Natural killer cell (primary cell): ENCODE results near the gene LRCH1. TPM values are rescaled to one million over a fixed set of nuclear protein-coding genes. Genes with fewer than 3 reads are reported as not detected.

Source experiments
- ATAC-seq, 3 donors: fragments of 150-1000 bp in 2 of 3; fragments of 200-7000 bp in 1 of 3; cut with Tn5 transposase; 1 replicate in 1 of 3; 2 replicates in 2 of 3; pipeline ENCODE4 v1.10.0; 2021; ENCODE audit warnings: mild to moderate bottlenecking in 2 of 3, moderate library complexity in 2 of 3
- DNase-seq, 2 donors: peaks; one replicate each; pipeline versions ENCODE4 v3.0.0 to v3.0.0-alpha.2; 2013 to 2021; ENCODE audit warnings: mixed read lengths in 1 of 2
- H3K27ac ChIP-seq: one replicate; pipeline ENCODE4 v1.5.1; 2013; ENCODE audit warnings: mild to moderate bottlenecking, low read length
- H3K27me3 ChIP-seq: one replicate; pipeline ENCODE4 v1.6.1; 2013; ENCODE audit warnings: low read length; ENCODE audit not compliant: control insufficient read depth, insufficient read depth
- H3K36me3 ChIP-seq: one replicate; pipeline ENCODE4 v1.6.1; 2013; ENCODE audit warnings: low read length; ENCODE audit not compliant: control insufficient read depth, insufficient read depth
- H3K4me1 ChIP-seq: one replicate; pipeline ENCODE4 v1.6.1; 2013; ENCODE audit warnings: low read length; ENCODE audit not compliant: control insufficient read depth, insufficient read depth
- H3K4me3 ChIP-seq: one replicate; pipeline ENCODE4 v1.5.1; 2013; ENCODE audit warnings: low read length
- H3K9me3 ChIP-seq: one replicate; pipeline ENCODE4 v1.6.1; 2013; ENCODE audit warnings: low read length; ENCODE audit not compliant: control insufficient read depth, insufficient read depth
- H3K27ac Mint-ChIP-seq, 2 donors: one replicate each; pipeline ENCODE4 v1.8.0; 2022; ENCODE audit warnings: mild to moderate bottlenecking in 2 of 2, mixed read lengths in 2 of 2, moderate library complexity in 1 of 2
- H3K27me3 Mint-ChIP-seq, 2 donors: one replicate each; pipeline ENCODE4 v1.8.0; 2022; ENCODE audit warnings: low read depth in 2 of 2, mixed read lengths in 2 of 2
- H3K36me3 Mint-ChIP-seq: one replicate; pipeline ENCODE4 v1.8.0; 2022; ENCODE audit warnings: mixed read lengths
- H3K4me1 Mint-ChIP-seq, 2 donors: one replicate each; pipeline ENCODE4 v1.8.0; 2022; ENCODE audit warnings: mixed read lengths in 2 of 2
- H3K4me3 Mint-ChIP-seq: one replicate; pipeline ENCODE4 v1.8.0; 2022; ENCODE audit warnings: mild to moderate bottlenecking, moderate library complexity, mixed read lengths
- H3K9me3 Mint-ChIP-seq, 2 donors: one replicate each; pipeline ENCODE4 v1.8.0; 2022; ENCODE audit warnings: mixed read lengths in 2 of 2
- CTCF ChIP-seq: fragments of 200-600 bp; IDR thresholded peaks from one replicate; pipeline ENCODE4 v1.8.0; 2022; ENCODE audit warnings: antibody characterized with exemption
- WGBS: methylation state at CpG from one replicate; pipeline ENCODE4 v1.1.7; 2013; ENCODE audit warnings: missing lambda C conversion rate; ENCODE audit not compliant: insufficient coverage; 5-methylcytosine and 5-hydroxymethylcytosine counted together
- intact Hi-C: fragments of 100-400 bp; cut with micrococcal nuclease; formaldehyde crosslinking; loops from one replicate; pipeline ENCODE4 v1.14.2; 2022
- total RNA-seq, 4 donors: library from RNA; stranded (reverse); fragments of 120-200 nt in 1 of 4; gene quantifications; one replicate each; pipeline versions ENCODE4 v1.2.3 to v1.2.4, GENCODE V29; 2013 to 2022

The LRCH1 gene
- total RNA-seq, 3 donors from 2014 or later (not counting 1 experiment from before 2014, with no cell fraction given): 23.7 to 32.2 (median 29.6) TPM

DNA sequence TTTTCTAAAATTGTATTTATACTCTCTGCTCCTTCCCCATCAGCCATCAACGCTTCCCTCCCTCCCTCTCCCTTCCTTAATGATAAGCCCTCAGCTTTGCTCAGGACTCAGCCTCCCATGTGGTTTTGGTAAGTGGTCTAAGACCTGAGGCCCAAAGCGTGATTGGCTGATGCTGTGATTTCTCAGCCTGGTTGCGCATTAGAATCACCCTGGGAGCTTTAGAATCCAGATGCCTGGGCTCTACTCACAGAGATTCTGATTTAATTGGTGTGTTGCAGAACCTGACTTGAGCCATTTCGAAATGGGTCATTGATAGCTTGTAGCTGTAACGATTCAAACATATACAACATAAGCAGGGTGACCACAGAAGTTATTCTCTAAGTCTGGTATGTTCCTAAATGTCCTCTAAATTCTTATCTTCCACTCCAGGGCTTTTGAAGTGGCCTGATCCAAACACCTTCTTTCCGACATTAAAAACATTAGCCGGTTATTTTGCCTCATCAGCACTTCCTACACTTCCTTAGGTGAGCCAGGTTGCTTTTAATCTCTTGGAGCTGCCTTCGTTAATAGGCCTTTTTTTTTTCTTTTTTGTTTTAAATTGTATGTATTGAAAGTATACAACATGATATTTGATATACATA lies 60.6 kb downstream of the LRCH1 start:
- TF ChIP-seq CTCF: no peak
- no peak overlapping the region for H3K4me3 Mint-ChIP-seq
- no peak overlapping the region for H3K27ac ChIP-seq
- peaks cover 41 to 44% of the 10 kb centered on the region in 2 donors for H3K4me1 Mint-ChIP-seq
- no peaks in the 10 kb centered on the region for H3K9me3 ChIP-seq
- no peaks in the 10 kb centered on the region for H3K36me3 ChIP-seq
- no peak overlapping the region for H3K27ac Mint-ChIP-seq
- WGBS: 89% methylated on average over 7 of the region's 8 CpGs
- H3K4me3 ChIP-seq: no peak overlapping the region
- H3K36me3 Mint-ChIP-seq: no peaks in the 10 kb centered on the region
- no peaks in the 10 kb centered on the region for H3K9me3 Mint-ChIP-seq
- ATAC-seq (no peak), DNase-seq (no peak)
- peaks cover 4% of the 10 kb centered on the region for H3K4me1 ChIP-seq
- no peaks in the 10 kb centered on the region for H3K27me3 Mint-ChIP-seq
- H3K27me3 ChIP-seq: no peaks in the 10 kb centered on the region
- intact Hi-C loops: no loop called here

GRCh38 chr13:46614582-46614981 lies 61.6 kb downstream of the LRCH1 start:
- intact Hi-C loops: no loop called here
- Mint-ChIP-seq H3K4me1 (peaks cover 43 to 49% of the 10 kb centered on the region in 2 donors), H3K4me3 (no peak overlapping the region), H3K36me3 (no peaks in the 10 kb centered on the region), H3K9me3 (no peaks in the 10 kb centered on the region), H3K27me3 (no peaks in the 10 kb centered on the region), H3K27ac (no peak overlapping the region)
- H3K27me3 ChIP-seq: no peaks in the 10 kb centered on the region
- no peaks in the 10 kb centered on the region for H3K36me3 ChIP-seq
- no peak overlapping the region for H3K4me3 ChIP-seq
- no peak for TF ChIP-seq CTCF
- ATAC-seq (no peak), DNase-seq (no peak)
- 95% methylated on average over 5 of the region's 7 CpGs for WGBS
- no peak overlapping the region for H3K27ac ChIP-seq
- H3K9me3 ChIP-seq: no peaks in the 10 kb centered on the region
- peaks cover 4% of the 10 kb centered on the region for H3K4me1 ChIP-seq

DNA sequence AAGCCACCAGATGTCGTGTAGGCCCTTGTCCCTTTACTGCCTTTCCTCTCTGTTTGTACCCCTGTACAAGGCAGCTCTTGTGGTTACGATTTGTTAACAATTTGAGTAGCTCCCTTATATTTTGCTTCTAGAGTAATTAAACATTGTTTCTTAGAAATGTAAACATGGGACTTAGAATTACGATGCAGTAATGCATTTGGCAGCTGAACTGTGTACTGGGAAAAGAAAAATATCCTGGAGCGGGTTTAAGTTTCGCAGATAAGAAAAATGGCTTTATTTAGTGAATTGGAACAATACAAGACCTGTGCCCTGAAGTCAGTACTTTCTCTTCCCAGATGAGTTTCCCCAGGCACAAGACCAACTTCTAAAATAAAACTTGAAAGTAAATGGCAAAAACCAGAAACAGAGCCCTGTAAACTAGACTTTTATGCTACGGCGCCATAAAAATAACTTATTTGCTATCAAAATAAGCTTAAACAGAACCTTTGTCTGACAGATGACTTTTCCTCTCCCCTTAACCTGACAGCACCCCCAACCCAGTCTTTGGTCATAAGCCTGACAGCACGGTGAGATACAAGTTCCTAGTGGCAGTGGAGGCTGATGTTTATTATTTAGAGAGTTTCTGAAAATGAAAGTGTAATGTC lies 63.0 kb downstream of the LRCH1 start:
- H3K27me3 Mint-ChIP-seq: no peaks in the 10 kb centered on the region
- no peaks in the 10 kb centered on the region for H3K36me3 ChIP-seq
- peak overlapping the region in 1 of 2 donors; percentile 35 for H3K27ac Mint-ChIP-seq
- H3K4me3 Mint-ChIP-seq: no peak overlapping the region
- H3K9me3 Mint-ChIP-seq: no peaks in the 10 kb centered on the region
- WGBS: 89% methylated on average over 6 of the region's 8 CpGs
- no peaks in the 10 kb centered on the region for H3K36me3 Mint-ChIP-seq
- TF ChIP-seq CTCF: no peak
- H3K4me1 ChIP-seq: peaks cover 6% of the 10 kb centered on the region
- DNase-seq: no peak
- no peaks in the 10 kb centered on the region for H3K9me3 ChIP-seq
- H3K27me3 ChIP-seq: no peaks in the 10 kb centered on the region
- peaks cover 36 to 56% of the 10 kb centered on the region in 2 donors for H3K4me1 Mint-ChIP-seq
- intact Hi-C loops: no loop called here
- ATAC-seq: no peak
- H3K4me3 ChIP-seq: no peak overlapping the region
- H3K27ac ChIP-seq: no peak overlapping the region
